ENCODE measurements around the gene PSMA5. TPM values are rescaled to one million over a fixed set of nuclear protein-coding genes. Genes with fewer than 3 reads are reported as not detected.
"Not testable (repeated sequence)": the region's sequence is repeated elsewhere in the genome, so short reads cannot be mapped to it uniquely, and the experiment has no call there.

The PSMA5 gene
- total and polyA plus RNA-seq, 10 donors = 29.9 to 87.0 (median 61.7) TPM

- 82 to 96% (median 91%) methylated on average over 3 of the region's 3 CpGs for WGBS, 5 donors
- Histone ChIP-seq H3K27ac (no peak overlapping the region), H3K9me3 (no peaks in the 10 kb centered on the region), H3K4me1 (peaks cover 0 to 3% (median 0%) of the 10 kb centered on the region in 6 donors), H3K27me3 (replicated peaks in 1 of 7) (no peaks in the 10 kb centered on the region), H3K36me3 (no peaks in the 10 kb centered on the region), H3K4me3 (no peak overlapping the region)
- no peak for DNase-seq
- no peak for TF ChIP-seq POLR2A (IDR thresholded peaks at IDR 0.05)
- no peak for TF ChIP-seq POLR2AphosphoS5 (IDR thresholded peaks at IDR 0.05)
- no peak for TF ChIP-seq CTCF (IDR thresholded peaks at IDR 0.05 in 8 of 11, conservative IDR thresholded peaks at IDR 0.05 in 3 of 11)
- intact Hi-C loops (cut with DNase I; ENCODE audit: low total_unique reads) = no loop called here
Observed at GRCh38 chr1:109379422-109379821, 46.8 kb downstream of the PSMA5 start.

GRCh38 chr1:109377698-109378097 lies 48.5 kb downstream of the PSMA5 start:
- Histone ChIP-seq H3K4me3 (no peak overlapping the region), H3K9me3 (no peaks in the 10 kb centered on the region), H3K27me3 (replicated peaks in 1 of 7) (no peaks in the 10 kb centered on the region), H3K27ac (no peak overlapping the region), H3K36me3 (no peaks in the 10 kb centered on the region), H3K4me1 (peaks cover 0 to 10% (median 4%) of the 10 kb centered on the region in 6 donors)
- intact Hi-C loops (cut with DNase I; ENCODE audit: low total_unique reads) = no loop called here
- no peak for DNase-seq
- 86 to 98% (median 93%) methylated on average over 4 of the region's 4 CpGs for WGBS, 5 donors
- TF ChIP-seq POLR2A (IDR thresholded peaks at IDR 0.05) (no peak), POLR2AphosphoS5 (IDR thresholded peaks at IDR 0.05) (no peak), CTCF (IDR thresholded peaks at IDR 0.05 in 8 of 11, conservative IDR thresholded peaks at IDR 0.05 in 3 of 11) (no peak)

GRCh38 chr1:109373696-109374095 lies 52.6 kb downstream of the PSMA5 start:
- H3K27ac ChIP-seq; intact Hi-C loops (cut with DNase I; ENCODE audit: low total_unique reads); DNase-seq; H3K9me3 ChIP-seq; H3K36me3 ChIP-seq; H3K27me3 ChIP-seq (replicated peaks in 1 of 7); H3K4me3 ChIP-seq: not testable (repeated sequence)
- WGBS, 5 donors = 92 to 97% (median 95%) methylated on average over 2 of the region's 2 CpGs
- peaks cover 0 to 50% (median 17%) of the 10 kb centered on the region in 6 donors for H3K4me1 ChIP-seq

- no peaks in the 10 kb centered on the region for H3K9me3 ChIP-seq
- peaks cover 0 to 55% (median 17%) of the 10 kb centered on the region in 6 donors for H3K4me1 ChIP-seq
- no peaks in the 10 kb centered on the region for H3K36me3 ChIP-seq
- H3K27me3 ChIP-seq (replicated peaks in 1 of 7) = peaks cover 0 to 5% (median 0%) of the 10 kb centered on the region in 7 donors
- intact Hi-C loops (cut with DNase I; ENCODE audit: low total_unique reads) = no loop called here
- H3K4me3 ChIP-seq = no peak overlapping the region
- DNase-seq = no peak
- WGBS, 5 donors = 57 to 65% (median 58%) methylated on average over 5 of the region's 5 CpGs
- TF ChIP-seq POLR2AphosphoS5 (IDR thresholded peaks at IDR 0.05) = no peak
- no peak for TF ChIP-seq POLR2A (IDR thresholded peaks at IDR 0.05)
- no peak for TF ChIP-seq CTCF (IDR thresholded peaks at IDR 0.05 in 8 of 11, conservative IDR thresholded peaks at IDR 0.05 in 3 of 11)
- H3K27ac ChIP-seq = peak overlapping the region in 3 of 8 donors; percentile 21 to 49 (median 40)
Observed at GRCh38 chr1:109373126-109373525, 53.1 kb downstream of the PSMA5 start.

- peaks cover 0 to 55% (median 17%) of the 10 kb centered on the region in 6 donors for H3K4me1 ChIP-seq
- H3K4me3 ChIP-seq = no peak overlapping the region
- no peak for TF ChIP-seq POLR2A (IDR thresholded peaks at IDR 0.05)
- no peak for TF ChIP-seq POLR2AphosphoS5 (IDR thresholded peaks at IDR 0.05)
- TF ChIP-seq CTCF (IDR thresholded peaks at IDR 0.05 in 8 of 11, conservative IDR thresholded peaks at IDR 0.05 in 3 of 11) = no peak
- intact Hi-C loops (cut with DNase I; ENCODE audit: low total_unique reads) = no loop called here
- peak overlapping the region in 4 of 8 donors; percentile 65 to 84 (median 78) for H3K27ac ChIP-seq
- peaks cover 0 to 7% (median 0%) of the 10 kb centered on the region in 6 donors for H3K36me3 ChIP-seq
- 91 to 96% (median 92%) methylated on average over 6 of the region's 6 CpGs for WGBS, 5 donors
- H3K27me3 ChIP-seq (replicated peaks in 1 of 7) = peaks cover 0 to 5% (median 0%) of the 10 kb centered on the region in 7 donors
- DNase-seq = no peak
- H3K9me3 ChIP-seq = no peaks in the 10 kb centered on the region
Observed at GRCh38 chr1:109372281-109372680, 54.0 kb downstream of the PSMA5 start.
